Measurements from ENCODE around the gene ACLY.

GRCh38 chr17:41918314-41919164, at the start of gene ACLY:
- TF ChIP-seq CTCF (IDR thresholded peaks at IDR 0.05) (no peak), HMGXB4 (CRISPR knock-in tag; IDR thresholded peaks at IDR 0.05; ENCODE audit: borderline replicate concordance) (no peak), USF2 (IDR thresholded peaks at IDR 0.05) (peak; percentile 49), ESRRA (IDR thresholded peaks at IDR 0.05; ENCODE audit: borderline replicate concordance, low read length) (no peak), RAD21 (conservative IDR thresholded peaks at IDR 0.05 in 1 of 2, IDR thresholded peaks at IDR 0.05 in 1 of 2) (0 out of 5 replicates have a peak, but pooled peaks of 1 of the 2 experiments have one; percentile 33), MAFK (IDR thresholded peaks at IDR 0.05; ENCODE audit: partially characterized antibody) (no peak), HDAC2 (IDR thresholded peaks at IDR 0.05) (no peak), BHLHE40 (IDR thresholded peaks at IDR 0.05; ENCODE audit: low read depth, low read length) (no peak), POLR2AphosphoS2 (conservative IDR thresholded peaks at IDR 0.05; ENCODE audit: low read length) (no peak), POLR2A (IDR thresholded peaks at IDR 0.05; ENCODE audit: low read length) (peak; percentile 97), ELK1 (IDR thresholded peaks at IDR 0.05; ENCODE audit: low read depth, low read length) (no peak), MAX (IDR thresholded peaks at IDR 0.05) (peak; percentile 68)
